ENCODE results near the gene CABP7.

CABP7 gene

GRCh38 chr22:29737251-29738117 is 17.7 kb downstream of the CABP7 start:
- TF ChIP-seq CTCF (IDR thresholded peaks at IDR 0.05) = no peak
- Histone ChIP-seq H3K4me3 (no peak overlapping the region), H3K27ac (no peak overlapping the region)
- DNase-seq (ENCODE audit: low spot score) = no peak

GRCh38 chr22:29738118-29738815 is 18.5 kb downstream of the CABP7 start:
- Histone ChIP-seq H3K27ac (no peak overlapping the region), H3K4me3 (no peak overlapping the region)
- no peak for DNase-seq (ENCODE audit: low spot score)
- no peak for TF ChIP-seq CTCF (IDR thresholded peaks at IDR 0.05)

- TF ChIP-seq CTCF (IDR thresholded peaks at IDR 0.05) = no peak
- H3K27ac ChIP-seq = no peak overlapping the region
- no peak overlapping the region for H3K4me3 ChIP-seq
- DNase-seq (ENCODE audit: low spot score) = no peak
Observed at GRCh38 chr22:29739346-29739875, 19.6 kb downstream of the CABP7 start.

- no peak overlapping the region for H3K4me3 ChIP-seq
- no peak for DNase-seq (ENCODE audit: low spot score)
- no peak overlapping the region for H3K27ac ChIP-seq
- TF ChIP-seq CTCF (IDR thresholded peaks at IDR 0.05) = no peak
Observed at GRCh38 chr22:29740216-29740615, 20.4 kb downstream of the CABP7 start.

- no peak for TF ChIP-seq CTCF (IDR thresholded peaks at IDR 0.05)
- DNase-seq (ENCODE audit: low spot score) = no peak
Observed at GRCh38 chr22:29741926-29742325, 22.1 kb downstream of the CABP7 start.

GRCh38 chr22:29742326-29742725 is 22.5 kb downstream of the CABP7 start:
- no peak for TF ChIP-seq CTCF (IDR thresholded peaks at IDR 0.05)
- Histone ChIP-seq H3K27ac (no peak overlapping the region), H3K4me3 (no peak overlapping the region)
- no peak for DNase-seq (ENCODE audit: low spot score)

More at GRCh38 chr22:29741926-29742325, 22.1 kb downstream of the CABP7 start:
- Histone ChIP-seq H3K27ac (no peak overlapping the region), H3K4me3 (no peak overlapping the region)
